ENCODE results near the gene NFIA.
"Not testable (repeated sequence)": the region's sequence is repeated elsewhere in the genome, so short reads cannot be mapped to it uniquely, and the experiment has no call there.

The NFIA gene

GRCh38 chr1:61109158-61109557, 26.8 kb downstream of the NFIA start:
- DNase-seq, result no peak

DNA sequence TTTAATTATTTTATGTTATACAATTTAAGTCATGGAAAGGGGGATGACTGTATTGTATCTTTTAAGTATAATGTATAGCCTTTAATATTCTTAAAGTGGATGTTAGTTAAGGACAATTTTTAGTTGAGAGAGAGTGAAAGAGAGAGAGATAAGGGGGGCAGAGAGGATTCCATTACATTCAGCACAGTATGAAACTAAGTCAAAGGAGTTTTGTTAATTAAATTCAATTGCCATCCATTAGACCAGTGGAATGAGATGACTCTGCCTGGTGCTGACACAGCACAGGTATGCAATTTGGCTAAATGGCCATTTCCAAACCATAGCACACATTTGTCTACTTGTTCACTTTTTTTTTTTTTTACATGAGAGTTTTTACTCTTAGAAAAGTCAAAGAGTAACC, 27.5 kb downstream of the NFIA start:
- DNase-seq, result no peak

DNA sequence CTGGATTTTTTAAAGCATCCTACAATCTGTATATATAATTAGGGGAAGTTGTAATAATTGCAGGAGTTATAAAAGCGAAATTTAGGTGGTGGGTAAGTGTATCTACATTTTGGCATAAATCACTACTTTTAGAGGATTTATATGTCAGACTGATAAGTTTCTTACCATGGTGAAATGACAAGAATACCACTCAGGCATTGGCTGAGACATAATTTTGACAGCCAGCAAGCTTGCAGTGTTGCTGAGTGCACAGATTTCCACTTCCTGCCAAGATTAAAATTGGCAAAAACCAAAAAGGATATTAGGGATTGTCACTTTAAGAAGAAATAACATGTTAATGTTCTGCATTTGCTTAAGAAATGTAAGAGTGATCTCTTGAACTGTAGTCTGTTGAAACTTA, 28.2 kb downstream of the NFIA start:
- no peak for DNase-seq

DNA sequence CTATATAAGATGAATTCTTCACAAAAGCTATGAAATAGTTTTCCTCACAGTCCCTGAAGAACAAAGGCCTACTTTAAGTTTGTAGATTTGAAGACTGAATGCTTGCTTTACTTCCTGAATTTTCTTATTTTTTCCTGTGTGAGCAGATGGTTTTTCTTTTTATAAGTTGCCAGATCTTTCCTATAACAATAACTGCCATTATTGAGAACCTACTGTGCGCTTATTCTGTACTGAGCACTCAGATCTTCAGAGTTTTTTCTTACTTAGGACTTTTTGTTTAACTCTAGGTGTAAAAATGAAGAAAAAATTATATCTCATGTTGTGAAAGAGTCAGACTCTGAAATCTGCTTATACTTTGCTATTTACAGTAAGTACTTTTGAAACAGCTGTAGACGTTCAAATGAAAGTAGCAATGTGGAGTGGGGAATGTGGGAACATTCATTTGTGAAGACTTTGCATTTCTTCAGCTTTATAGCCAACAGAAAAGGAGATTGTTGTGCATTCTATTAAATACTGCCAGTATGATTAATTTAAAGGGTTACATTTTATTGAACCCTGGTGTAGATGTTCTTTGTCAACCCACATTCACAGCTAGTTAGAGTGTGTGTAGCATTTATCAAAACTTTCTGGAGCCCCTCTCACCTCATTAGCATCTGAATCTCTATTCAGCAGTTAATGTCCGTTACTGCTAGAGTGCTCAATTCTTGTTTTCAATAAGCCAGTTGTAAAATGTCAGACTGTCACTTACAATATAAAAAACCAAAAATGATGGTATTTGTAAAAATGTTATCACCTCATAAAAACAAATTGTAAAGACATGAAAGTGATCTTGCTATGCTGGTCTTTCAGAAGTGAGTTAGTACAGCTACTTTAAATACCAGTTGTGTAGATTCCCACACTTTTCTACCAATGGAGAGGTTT, 29.0 kb downstream of the NFIA start:
- no peak for DNase-seq

DNA sequence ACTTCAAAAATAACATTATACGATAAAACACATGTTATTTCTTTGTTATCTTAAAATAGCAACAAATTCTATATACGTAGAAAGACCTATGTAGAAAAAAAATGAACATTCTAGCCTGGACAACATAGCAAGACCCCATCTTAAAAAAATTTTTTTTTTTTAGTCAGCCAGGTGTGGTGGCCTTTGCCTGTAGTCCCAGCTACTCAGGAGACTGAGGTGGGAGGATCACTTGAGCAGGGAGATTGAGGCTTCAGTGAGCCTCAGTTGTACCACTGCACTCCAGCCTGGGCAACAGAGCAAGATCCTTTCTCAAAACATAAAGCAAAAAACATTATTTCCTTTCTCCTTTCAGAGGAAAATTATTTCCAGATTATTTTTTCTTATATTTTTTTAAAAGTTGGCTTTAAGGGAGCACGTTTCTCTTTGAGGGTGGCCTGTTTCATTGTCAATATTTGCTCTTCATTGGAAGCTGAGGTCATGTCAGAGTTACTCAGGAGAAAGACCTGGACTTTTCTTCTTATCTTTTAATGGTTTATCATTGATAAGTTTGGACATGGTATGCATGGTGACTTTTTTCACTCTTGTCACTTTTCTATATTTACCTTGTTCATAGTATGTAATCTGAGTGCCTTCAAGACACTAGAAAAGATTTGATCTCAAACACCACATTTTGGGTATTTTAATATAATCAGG, 32.0 kb downstream of the NFIA start:
- DNase-seq, result no peak

DNA sequence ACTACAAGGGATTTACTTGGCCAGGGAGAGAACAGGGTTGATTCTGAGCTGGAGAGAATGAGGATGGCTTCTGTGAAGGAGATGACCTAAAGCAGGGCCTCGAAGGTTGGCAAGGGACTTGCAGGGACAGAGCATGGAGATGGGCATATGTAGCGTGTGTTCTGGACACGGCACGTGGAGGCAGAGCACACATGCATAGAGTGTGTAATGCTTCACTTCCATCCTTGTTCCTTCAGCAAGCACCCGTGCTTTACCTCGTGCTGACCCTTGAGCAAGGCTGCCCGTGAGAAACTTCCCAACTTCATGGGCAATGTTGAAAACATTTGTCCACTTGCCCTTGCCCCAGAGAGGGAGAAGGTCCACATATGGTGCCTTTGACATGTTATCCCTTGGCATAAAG, 33.1 kb downstream of the NFIA start:
- DNase-seq, result no peak

DNA sequence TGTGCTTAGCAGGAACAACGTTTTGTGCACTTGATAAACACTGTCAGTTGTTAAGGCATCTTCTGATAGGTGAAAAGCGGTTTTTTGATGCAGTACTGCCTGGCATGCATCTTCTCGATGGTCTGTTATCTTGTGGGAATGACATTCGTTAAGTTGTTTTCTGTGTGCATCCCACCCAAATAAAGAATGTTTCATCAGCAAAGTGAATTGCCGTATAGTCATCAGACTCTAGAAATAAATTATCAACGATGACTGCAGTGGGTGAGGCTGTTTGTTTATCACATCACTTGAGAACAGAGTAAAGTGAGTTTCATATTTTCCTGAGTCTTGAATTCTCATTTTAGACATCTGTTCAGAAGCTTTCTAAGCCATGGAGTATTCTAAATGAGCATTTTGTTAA, 34.1 kb downstream of the NFIA start:
- DNase-seq, result no peak

GRCh38 chr1:61117283-61117682, 34.9 kb downstream of the NFIA start:
- no peak for DNase-seq

- no peak for DNase-seq
These were observed 36.7 kb downstream of the NFIA start for GRCh38 chr1:61119085-61119484.

- no peak for DNase-seq
These were observed 38.0 kb downstream of the NFIA start for GRCh38 chr1:61120246-61120840.

GRCh38 chr1:61120998-61121397, 38.6 kb downstream of the NFIA start:
- no peak for DNase-seq

DNA sequence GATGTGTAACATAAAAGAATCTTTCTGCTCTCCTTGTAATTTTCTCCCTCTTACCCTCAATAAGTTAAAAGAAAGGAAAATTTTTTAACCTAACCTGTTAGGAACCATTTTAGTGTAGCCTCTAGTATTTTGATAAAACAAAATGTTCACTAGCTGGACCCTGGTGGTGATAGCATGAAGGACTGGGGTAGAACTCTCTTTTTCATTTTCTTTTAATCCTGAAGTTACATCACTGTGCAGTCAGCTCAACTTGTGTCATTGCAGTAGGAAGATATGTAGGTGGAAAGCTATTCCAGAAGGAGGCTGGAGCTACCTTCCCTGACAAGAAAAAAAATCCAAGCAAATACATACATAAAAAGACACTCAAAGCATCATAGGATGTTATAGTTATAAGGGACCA, 39.3 kb downstream of the NFIA start:
- no peak for DNase-seq

DNA sequence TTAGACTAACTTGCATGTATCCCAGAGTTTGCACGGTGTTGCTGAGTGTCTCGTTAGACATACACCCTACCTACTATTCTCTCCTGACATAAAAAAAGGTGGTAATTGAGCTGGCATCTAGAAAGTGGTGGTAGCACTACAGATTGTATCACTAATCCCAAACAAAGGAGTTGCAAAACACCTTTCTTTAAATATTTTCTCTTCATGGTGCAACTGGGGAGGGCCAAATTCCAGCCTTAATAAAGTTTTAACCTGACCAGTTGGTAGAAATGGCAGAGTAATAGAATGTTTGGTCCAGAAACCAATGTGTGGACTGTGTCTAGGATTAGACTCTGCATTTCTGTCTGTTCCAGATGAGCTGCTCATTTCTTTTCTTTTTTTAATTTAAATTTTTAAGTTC, 40.0 kb downstream of the NFIA start:
- no peak for DNase-seq

GRCh38 chr1:61123326-61123725, 41.0 kb downstream of the NFIA start:
- no peak for DNase-seq

- no peak for DNase-seq
These were observed 41.7 kb downstream of the NFIA start for GRCh38 chr1:61124078-61124477.

DNA sequence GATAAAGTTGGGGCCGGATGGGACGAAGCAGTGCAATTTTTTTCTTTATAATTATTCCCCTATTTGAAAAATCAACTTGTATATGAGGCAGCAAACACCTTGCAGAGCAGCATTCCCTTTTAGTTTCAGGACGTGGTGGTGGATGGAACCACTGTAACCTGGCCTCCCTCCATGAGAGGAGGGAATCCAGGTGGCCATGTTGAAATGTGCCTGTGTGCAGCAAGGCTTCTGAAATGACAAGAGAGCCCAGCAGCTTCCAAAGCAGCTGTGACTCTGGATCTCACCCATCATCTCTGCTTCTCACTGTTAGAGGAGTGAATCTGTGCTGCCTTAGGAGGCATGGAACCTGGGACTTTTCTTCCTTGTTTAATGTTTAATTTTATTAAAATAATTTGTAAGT, 42.3 kb downstream of the NFIA start:
- DNase-seq, result no peak

DNA sequence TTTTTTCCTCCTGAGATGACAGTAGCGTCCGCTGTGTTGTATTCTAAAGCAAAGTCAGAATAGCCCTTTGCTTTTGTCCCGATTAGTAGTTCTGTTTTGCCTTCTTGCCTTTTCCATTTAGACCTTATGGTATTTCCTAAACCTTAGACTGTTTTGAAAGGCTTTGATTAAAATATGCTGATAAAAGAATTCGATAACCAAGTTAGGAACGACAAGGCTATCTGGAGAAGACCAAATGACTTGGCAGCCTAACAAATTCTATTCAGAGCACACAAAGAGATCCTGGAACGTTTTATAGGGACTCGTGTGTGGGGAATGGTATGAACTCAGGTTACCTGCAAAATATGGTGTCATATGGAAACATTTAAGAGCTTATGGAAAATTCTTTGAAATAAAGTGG, 42.9 kb downstream of the NFIA start:
- DNase-seq, result no peak

- DNase-seq, result no peak
These were observed 43.5 kb downstream of the NFIA start for GRCh38 chr1:61125895-61126294.

DNA sequence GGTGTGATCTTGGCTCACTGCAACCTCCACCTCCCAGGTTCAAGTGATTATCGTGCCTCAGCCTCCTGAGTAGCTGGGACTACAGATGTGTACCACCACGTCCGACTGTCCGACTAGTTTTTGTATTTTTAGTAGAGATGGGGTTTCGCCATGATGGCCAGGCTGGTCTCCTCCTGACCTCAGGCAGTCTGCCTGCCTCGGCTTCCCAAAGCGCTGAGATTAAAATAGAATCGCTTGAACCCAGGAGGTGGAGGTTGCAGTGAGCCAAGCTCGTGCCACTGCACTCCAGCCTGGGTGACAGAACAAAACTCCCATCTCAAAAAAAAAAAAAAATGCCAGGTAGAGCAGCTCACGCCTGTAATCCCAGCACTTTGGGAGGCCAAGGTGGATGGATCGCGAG, 44.5 kb downstream of the NFIA start:
- DNase-seq, result not testable (repeated sequence)

DNA sequence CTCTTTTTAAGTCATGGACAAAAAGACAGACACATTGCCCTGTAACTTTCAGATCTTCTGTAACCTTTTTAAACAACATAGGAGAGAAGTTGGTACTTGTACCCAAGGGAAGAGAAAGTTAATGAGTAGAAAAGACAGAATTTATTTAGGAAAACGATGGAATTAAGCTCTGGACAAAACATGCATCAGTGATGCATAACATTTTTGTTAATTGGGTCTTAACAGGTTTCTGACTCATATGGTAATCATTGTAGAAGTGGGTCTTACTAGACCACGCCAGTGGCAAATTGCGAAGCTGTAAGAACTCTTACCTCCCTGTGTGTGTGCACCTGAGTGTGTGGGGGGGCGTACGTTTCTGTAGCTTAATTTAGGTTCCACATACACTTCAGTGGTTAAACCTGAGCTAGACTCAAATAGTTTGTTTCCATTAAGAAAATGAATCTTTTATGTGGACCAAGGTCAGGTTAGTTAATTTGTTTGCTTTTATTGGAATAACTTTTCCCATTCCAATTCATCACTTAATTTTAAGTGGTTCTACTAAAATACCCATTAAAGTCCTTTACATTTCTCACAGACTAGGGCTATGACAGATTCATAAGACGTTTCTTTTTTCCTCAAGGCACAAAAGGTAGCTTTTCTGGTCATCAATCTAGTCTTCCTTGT, 48.1 kb downstream of the NFIA start:
- DNase-seq, result no peak

DNA sequence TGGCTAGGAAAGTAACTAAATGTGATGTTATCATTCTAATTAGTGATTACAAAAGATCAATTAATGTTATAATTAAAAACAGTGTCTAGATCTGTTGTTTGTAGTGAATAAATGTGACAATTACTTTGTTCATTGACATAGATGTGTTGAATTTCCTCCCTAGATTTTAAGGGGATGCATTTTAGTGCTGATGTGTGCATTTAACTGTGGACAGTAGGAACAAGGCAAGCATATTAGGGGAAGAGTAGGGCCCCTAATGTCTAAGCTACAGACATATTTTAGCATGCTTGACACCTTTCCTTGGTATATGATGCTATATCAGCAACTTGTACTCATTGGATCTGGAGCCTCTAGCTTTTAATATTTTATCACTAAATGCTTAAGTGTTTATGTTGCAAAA, 48.9 kb downstream of the NFIA start:
- DNase-seq, result no peak

DNA sequence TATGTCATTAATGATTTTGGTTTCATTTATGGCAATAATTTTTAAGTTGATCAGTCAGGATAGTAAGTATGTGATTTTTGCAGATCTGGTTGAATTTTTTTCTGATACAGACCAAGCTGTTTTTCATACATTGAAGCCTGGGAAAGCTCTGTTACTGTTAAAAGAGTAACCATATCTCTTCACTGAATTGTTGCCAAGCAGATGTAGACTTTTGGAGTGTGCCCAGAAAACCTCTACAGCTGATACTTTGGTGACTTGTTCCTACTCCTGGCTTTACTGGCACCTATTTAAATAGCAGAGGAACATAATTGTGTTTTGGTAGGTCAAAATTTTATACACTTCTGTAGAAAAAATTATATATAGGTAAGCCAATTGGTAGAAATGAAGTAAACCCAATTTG, 49.4 kb downstream of the NFIA start:
- DNase-seq, result no peak

DNA sequence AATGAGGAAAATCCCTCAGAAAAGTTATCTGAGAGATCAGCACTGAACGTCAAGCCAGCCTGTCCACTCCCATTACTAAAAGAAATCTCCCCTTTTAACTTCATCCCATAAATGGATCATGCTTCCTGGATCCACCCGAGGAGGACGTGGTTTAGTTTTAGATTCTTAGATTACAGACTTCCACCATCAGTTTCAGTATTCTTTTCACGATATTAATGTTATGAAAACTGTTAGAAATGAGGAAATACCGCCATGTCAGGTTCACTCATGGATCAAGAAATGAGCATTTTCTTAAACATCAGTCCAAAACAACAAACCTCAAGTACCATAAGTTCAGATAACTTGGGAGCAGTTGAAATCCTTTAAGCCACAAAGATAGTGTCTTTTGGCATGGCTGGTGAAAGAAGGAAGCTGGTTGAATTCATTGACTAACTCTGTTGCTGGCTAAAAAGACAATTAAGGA, 49.8 kb downstream of the NFIA start:
- no peak for DNase-seq
